GM23248 (cell line): Measurements from ENCODE around the gene MAGEF1.

Source experiments
- EZH2 ChIP-seq: fragments of 200-600 bp; sonication (generic); IDR thresholded peaks from 2 replicates; pipeline ENCODE4 v1.6.1; 2018; ENCODE audit warnings: antibody characterized with exemption, mild to moderate bottlenecking; ENCODE audit not compliant: insufficient read depth, poor library complexity, severe bottlenecking
- EZH2phosphoT487 ChIP-seq: fragments of 200-600 bp; sonication (generic); IDR thresholded peaks from 2 replicates; pipeline ENCODE4 v1.6.1; 2018; ENCODE audit warnings: antibody characterized with exemption, moderate library complexity, mild to moderate bottlenecking, low read depth; ENCODE audit not compliant: insufficient read depth

GRCh38 chr3:184751204-184752040, 39.6 kb upstream of the MAGEF1 start:
- TF ChIP-seq EZH2phosphoT487 (no peak), EZH2 (no peak)
